ENCODE data around the gene USP46.

Gene USP46

GRCh38 chr4:52641854-52642563 lies 17.1 kb downstream of the USP46 start:
- Mint-ChIP-seq H3K9me3 (no peaks in the 10 kb centered on the region), H3K4me1 (peaks cover 79% of the 10 kb centered on the region), H3K27me3 (no peaks in the 10 kb centered on the region), H3K36me3 (peaks cover 7% of the 10 kb centered on the region), H3K4me3 (peak overlapping the region; percentile 2), H3K27ac (peak overlapping the region; percentile 66)
- peak; percentile 81 for ATAC-seq

GRCh38 chr4:52640808-52641565 lies 18.1 kb downstream of the USP46 start:
- H3K4me1 Mint-ChIP-seq: peaks cover 76% of the 10 kb centered on the region
- H3K27ac Mint-ChIP-seq: peak overlapping the region; percentile 66
- no peaks in the 10 kb centered on the region for H3K27me3 Mint-ChIP-seq
- ATAC-seq: no peak
- H3K36me3 Mint-ChIP-seq: peaks cover 10% of the 10 kb centered on the region
- peak overlapping the region; percentile 22 for H3K4me3 Mint-ChIP-seq
- H3K9me3 Mint-ChIP-seq: no peaks in the 10 kb centered on the region

GRCh38 chr4:52638717-52639116 lies 20.4 kb downstream of the USP46 start:
- ATAC-seq: peak; percentile 93
- Mint-ChIP-seq H3K27ac (peak overlapping the region; percentile 77), H3K4me3 (peak overlapping the region; percentile 11)

GRCh38 chr4:52637116-52637515 lies 22.0 kb downstream of the USP46 start:
- no peak for ATAC-seq
- no peak overlapping the region for H3K4me3 Mint-ChIP-seq
- H3K9me3 Mint-ChIP-seq: no peaks in the 10 kb centered on the region
- H3K27me3 Mint-ChIP-seq: no peaks in the 10 kb centered on the region
- H3K4me1 Mint-ChIP-seq: peaks cover 65% of the 10 kb centered on the region
- peak overlapping the region; percentile 77 for H3K27ac Mint-ChIP-seq
- peaks cover 15% of the 10 kb centered on the region for H3K36me3 Mint-ChIP-seq

More at GRCh38 chr4:52638717-52639116, 20.4 kb downstream of the USP46 start:
- Mint-ChIP-seq H3K36me3 (peaks cover 15% of the 10 kb centered on the region), H3K27me3 (no peaks in the 10 kb centered on the region), H3K4me1 (peaks cover 74% of the 10 kb centered on the region), H3K9me3 (no peaks in the 10 kb centered on the region)

GRCh38 chr4:52635560-52635959 lies 23.5 kb downstream of the USP46 start:
- Mint-ChIP-seq H3K4me1 (peaks cover 52% of the 10 kb centered on the region), H3K27ac (peak overlapping the region; percentile 61), H3K4me3 (peak overlapping the region; percentile 4), H3K9me3 (no peaks in the 10 kb centered on the region), H3K36me3 (peaks cover 15% of the 10 kb centered on the region), H3K27me3 (no peaks in the 10 kb centered on the region)
- no peak for ATAC-seq

GRCh38 chr4:52635130-52635529 lies 24.0 kb downstream of the USP46 start:
- Mint-ChIP-seq H3K27ac (peak overlapping the region; percentile 61), H3K36me3 (peaks cover 15% of the 10 kb centered on the region), H3K27me3 (no peaks in the 10 kb centered on the region), H3K4me3 (peak overlapping the region; percentile 4), H3K4me1 (peaks cover 52% of the 10 kb centered on the region), H3K9me3 (no peaks in the 10 kb centered on the region)
- no peak for ATAC-seq

GRCh38 chr4:52633846-52634245 lies 25.3 kb downstream of the USP46 start:
- no peak for ATAC-seq
- Mint-ChIP-seq H3K27ac (no peak overlapping the region), H3K9me3 (no peaks in the 10 kb centered on the region), H3K27me3 (no peaks in the 10 kb centered on the region), H3K4me3 (no peak overlapping the region), H3K36me3 (peaks cover 21% of the 10 kb centered on the region), H3K4me1 (peaks cover 45% of the 10 kb centered on the region)

GRCh38 chr4:52628974-52629373 lies 30.1 kb downstream of the USP46 start:
- H3K27me3 Mint-ChIP-seq: no peaks in the 10 kb centered on the region
- peaks cover 42% of the 10 kb centered on the region for H3K36me3 Mint-ChIP-seq
- no peak for ATAC-seq
- no peaks in the 10 kb centered on the region for H3K9me3 Mint-ChIP-seq
- H3K4me3 Mint-ChIP-seq: no peak overlapping the region
- no peak overlapping the region for H3K27ac Mint-ChIP-seq
- H3K4me1 Mint-ChIP-seq: peaks cover 7% of the 10 kb centered on the region

GRCh38 chr4:52628543-52628942 lies 30.6 kb downstream of the USP46 start:
- H3K4me3 Mint-ChIP-seq: no peak overlapping the region
- ATAC-seq: no peak
- no peaks in the 10 kb centered on the region for H3K27me3 Mint-ChIP-seq
- no peak overlapping the region for H3K27ac Mint-ChIP-seq
- peaks cover 44% of the 10 kb centered on the region for H3K36me3 Mint-ChIP-seq
- no peaks in the 10 kb centered on the region for H3K9me3 Mint-ChIP-seq
- H3K4me1 Mint-ChIP-seq: peaks cover 7% of the 10 kb centered on the region

GRCh38 chr4:52627876-52628275 lies 31.2 kb downstream of the USP46 start:
- no peaks in the 10 kb centered on the region for H3K27me3 Mint-ChIP-seq
- H3K27ac Mint-ChIP-seq: no peak overlapping the region
- no peaks in the 10 kb centered on the region for H3K9me3 Mint-ChIP-seq
- no peak for ATAC-seq
- H3K4me3 Mint-ChIP-seq: no peak overlapping the region
- peaks cover 47% of the 10 kb centered on the region for H3K36me3 Mint-ChIP-seq
- peaks cover 6% of the 10 kb centered on the region for H3K4me1 Mint-ChIP-seq

- no peak overlapping the region for H3K4me3 Mint-ChIP-seq
- peaks cover 66% of the 10 kb centered on the region for H3K36me3 Mint-ChIP-seq
- H3K27me3 Mint-ChIP-seq: no peaks in the 10 kb centered on the region
- no peak overlapping the region for H3K27ac Mint-ChIP-seq
- ATAC-seq: no peak
- no peaks in the 10 kb centered on the region for H3K9me3 Mint-ChIP-seq
- H3K4me1 Mint-ChIP-seq: no peaks in the 10 kb centered on the region
Observed at GRCh38 chr4:52625216-52625615, 33.9 kb downstream of the USP46 start.

GRCh38 chr4:52622564-52622963 lies 36.5 kb downstream of the USP46 start:
- Mint-ChIP-seq H3K4me3 (no peak overlapping the region), H3K27me3 (no peaks in the 10 kb centered on the region), H3K9me3 (no peaks in the 10 kb centered on the region), H3K27ac (no peak overlapping the region), H3K36me3 (peaks cover 61% of the 10 kb centered on the region), H3K4me1 (no peaks in the 10 kb centered on the region)
- no peak for ATAC-seq

GRCh38 chr4:52621567-52621966 lies 37.5 kb downstream of the USP46 start:
- Mint-ChIP-seq H3K27me3 (no peaks in the 10 kb centered on the region), H3K36me3 (peaks cover 56% of the 10 kb centered on the region), H3K4me3 (no peak overlapping the region)

GRCh38 chr4:52619591-52619931 lies 39.5 kb downstream of the USP46 start:
- H3K4me3 Mint-ChIP-seq: no peak overlapping the region
- no peaks in the 10 kb centered on the region for H3K27me3 Mint-ChIP-seq
- H3K27ac Mint-ChIP-seq: no peak overlapping the region
- H3K9me3 Mint-ChIP-seq: no peaks in the 10 kb centered on the region
- no peak for ATAC-seq
- H3K36me3 Mint-ChIP-seq: peaks cover 52% of the 10 kb centered on the region
- H3K4me1 Mint-ChIP-seq: no peaks in the 10 kb centered on the region

More at GRCh38 chr4:52621567-52621966, 37.5 kb downstream of the USP46 start:
- no peaks in the 10 kb centered on the region for H3K4me1 Mint-ChIP-seq
- no peak for ATAC-seq
- H3K27ac Mint-ChIP-seq: no peak overlapping the region
- no peaks in the 10 kb centered on the region for H3K9me3 Mint-ChIP-seq

- no peaks in the 10 kb centered on the region for H3K9me3 Mint-ChIP-seq
- H3K27ac Mint-ChIP-seq: no peak overlapping the region
- H3K27me3 Mint-ChIP-seq: no peaks in the 10 kb centered on the region
- H3K36me3 Mint-ChIP-seq: peaks cover 51% of the 10 kb centered on the region
- no peak for ATAC-seq
- H3K4me1 Mint-ChIP-seq: no peaks in the 10 kb centered on the region
- H3K4me3 Mint-ChIP-seq: no peak overlapping the region
Observed at GRCh38 chr4:52618795-52619590, 40.1 kb downstream of the USP46 start.

Data from stimulated activated memory B cell treated with anti-CD40 and anti-IgM and Interleukin-4, amounts not matched to agents 10 μg/mL and 1 μg/mL and 100 μg/mL, for 72 hours (primary cell).